Measurements from ENCODE around the gene DNAH5.

Gene DNAH5

DNA sequence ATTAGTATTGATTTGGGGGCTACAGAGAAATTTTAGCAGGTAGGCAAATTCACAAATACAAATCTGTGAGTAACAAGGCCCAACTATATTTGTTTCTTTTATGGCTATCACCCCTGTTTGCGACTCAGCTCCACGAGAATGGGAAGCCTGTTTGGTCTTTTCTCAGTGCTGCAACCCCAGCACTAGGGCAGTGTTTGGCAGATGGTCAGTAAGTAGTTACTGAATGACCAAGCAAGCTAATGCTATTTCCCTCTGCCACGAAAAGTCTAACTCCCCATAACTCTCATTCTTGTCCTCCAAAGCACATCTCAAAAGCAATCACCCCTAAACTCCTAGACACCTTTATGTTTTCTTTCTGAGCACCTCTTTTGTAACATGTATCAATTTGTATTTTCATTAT lies 245.6 kb downstream of the DNAH5 start:
- no peak for DNase-seq

GRCh38 chr5:13695076-13695712 lies 249.3 kb downstream of the DNAH5 start:
- DNase-seq, result no peak

DNA sequence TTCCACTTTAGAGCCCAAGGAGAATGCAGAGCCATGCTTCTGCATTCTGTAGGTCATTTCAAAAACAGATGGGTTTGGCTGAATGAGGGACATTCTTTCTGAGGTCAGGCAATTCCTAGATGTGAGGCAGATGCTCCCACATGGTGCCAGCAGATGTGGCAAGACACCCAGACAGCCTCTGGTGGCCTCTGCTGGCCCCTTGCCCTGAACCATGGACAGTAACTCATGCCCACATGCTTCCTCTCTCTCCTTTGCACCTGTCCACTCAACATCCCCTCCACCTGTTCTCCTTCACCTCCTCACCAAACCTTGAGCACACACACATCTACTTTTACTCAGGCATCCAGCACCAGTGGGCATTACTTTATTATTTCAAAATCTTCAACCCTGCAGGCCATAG lies 252.3 kb downstream of the DNAH5 start:
- DNase-seq, result no peak

GRCh38 chr5:13676531-13676930 lies 268.0 kb downstream of the DNAH5 start:
- DNase-seq, result no peak

DNA sequence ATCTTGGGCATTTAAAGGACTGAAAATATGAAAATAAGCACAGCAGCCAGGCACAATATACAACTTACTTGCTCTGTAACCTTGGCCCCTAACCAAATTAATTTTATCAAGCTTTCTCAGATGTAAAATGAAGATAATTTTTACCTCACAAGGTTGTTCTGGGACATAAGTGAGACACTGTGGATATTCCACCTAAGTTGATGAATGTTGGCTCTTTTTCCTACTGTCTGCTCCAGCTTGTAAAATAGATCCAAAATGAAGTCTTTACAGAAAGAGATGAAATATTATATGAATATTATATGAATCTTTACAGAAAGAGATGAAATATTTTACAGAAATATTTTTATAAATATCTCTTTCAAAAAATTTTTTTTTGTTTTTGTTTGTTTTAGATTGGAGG lies 270.1 kb downstream of the DNAH5 start:
- no peak for DNase-seq

GRCh38 chr5:13673511-13673910 lies 271.0 kb downstream of the DNAH5 start:
- DNase-seq, result no peak

DNA sequence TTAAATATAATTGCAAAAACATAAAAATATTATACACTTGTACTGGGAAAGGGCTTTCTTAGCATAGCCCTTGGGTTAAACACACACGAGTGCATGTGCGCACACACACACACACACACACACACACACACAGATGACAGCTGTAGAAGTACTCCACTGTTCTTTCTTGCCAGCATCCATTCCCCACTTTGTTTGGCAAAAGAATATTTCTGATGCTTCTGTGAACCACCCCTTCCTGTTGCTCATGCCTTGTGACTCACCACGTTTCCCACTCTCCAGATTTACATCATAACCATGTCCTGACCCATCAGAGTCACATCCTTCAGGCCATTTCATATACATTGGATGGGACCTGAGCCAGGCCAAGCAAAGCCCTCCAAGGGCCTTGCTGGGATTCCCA lies 280.1 kb downstream of the DNAH5 start:
- DNase-seq, result no peak

GRCh38 chr5:13662626-13663025 lies 281.9 kb downstream of the DNAH5 start:
- DNase-seq, result no peak

DNA sequence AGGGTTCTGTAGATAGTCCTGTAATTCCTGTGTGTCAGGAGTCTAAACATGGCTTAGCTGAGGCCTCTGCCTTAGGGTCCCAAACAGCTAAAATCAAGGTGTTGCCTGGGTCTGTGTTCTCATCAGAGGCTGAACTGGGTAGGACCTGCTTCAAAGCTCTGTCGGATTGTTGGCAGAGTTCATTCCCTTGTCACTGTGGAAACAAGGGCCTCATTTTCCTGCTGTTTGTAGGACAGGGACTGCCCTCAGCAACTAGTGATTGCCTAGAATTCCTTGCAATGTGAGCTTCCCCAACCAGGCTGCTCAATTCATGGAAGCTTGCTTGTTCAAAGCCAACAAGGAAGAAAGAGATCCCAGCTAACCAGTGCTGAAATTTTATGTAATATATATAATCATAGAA lies 283.2 kb downstream of the DNAH5 start:
- no peak for DNase-seq

GRCh38 chr5:13660072-13660471 lies 284.4 kb downstream of the DNAH5 start:
- no peak for DNase-seq

DNA sequence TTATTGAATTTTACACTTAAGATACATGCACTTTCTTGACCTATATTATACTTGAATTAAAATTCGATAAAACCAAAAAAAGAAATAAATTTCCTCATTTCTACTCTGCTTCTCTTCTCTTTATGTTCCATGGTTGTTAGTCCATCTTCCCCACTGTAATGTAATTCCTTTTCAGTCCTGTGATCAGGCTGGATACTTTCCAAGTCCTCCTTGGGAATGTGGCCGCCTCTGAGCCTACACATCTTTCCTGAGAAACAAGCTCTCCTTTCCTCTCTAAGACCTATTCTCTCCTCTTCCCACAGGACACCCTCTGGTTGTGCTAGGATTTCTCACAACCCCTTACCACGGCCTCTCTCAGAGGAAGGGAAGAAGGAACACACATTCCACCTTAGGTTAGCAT lies 285.1 kb downstream of the DNAH5 start:
- DNase-seq, result no peak

- no peak for DNase-seq
These were observed 285.7 kb downstream of the DNAH5 start for GRCh38 chr5:13658761-13659160.

GRCh38 chr5:13658152-13658551 lies 286.3 kb downstream of the DNAH5 start:
- no peak for DNase-seq

DNA sequence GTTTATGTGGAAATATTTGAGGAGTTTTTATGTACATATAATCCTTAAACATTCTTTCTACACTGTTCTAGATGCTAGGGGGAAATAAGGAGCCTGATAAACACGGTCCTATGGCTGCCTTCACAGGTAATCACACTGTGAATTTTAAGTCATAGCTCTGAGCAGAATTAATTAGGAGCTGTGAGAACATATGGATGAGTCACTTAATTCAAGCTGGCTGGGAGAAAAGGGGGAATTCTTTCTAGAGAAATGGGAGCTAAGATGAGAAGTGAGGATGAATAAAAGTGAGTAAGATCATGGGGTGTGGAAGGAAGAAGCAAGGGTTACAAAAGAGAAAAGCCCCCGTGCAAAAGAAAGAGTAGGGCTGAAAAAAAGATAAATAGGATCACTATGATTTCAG lies 290.8 kb downstream of the DNAH5 start:
- no peak for DNase-seq

- DNase-seq, result no peak
These were observed 294.8 kb downstream of the DNAH5 start for GRCh38 chr5:13649656-13650055.

- DNase-seq, result no peak
These were observed 295.7 kb downstream of the DNAH5 start for GRCh38 chr5:13648822-13649221.

DNA sequence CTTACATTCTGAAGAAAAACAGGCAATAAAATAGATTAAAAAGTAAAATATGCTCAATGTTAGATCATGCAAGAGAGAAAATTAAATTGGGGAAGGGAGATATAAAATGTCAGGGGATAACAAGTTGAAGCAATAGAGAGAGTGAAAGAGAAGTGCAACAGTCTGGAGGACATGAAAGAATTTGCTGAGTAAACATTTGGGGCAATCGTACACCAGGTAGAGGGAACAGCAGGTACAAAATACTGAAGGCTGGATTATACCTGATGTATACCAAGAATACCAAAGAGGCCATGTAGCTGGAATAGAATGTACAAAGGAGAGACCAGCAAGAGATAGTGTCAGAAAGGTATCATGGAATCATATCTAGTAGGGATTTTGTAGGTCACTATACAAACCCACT lies 300.8 kb downstream of the DNAH5 start:
- DNase-seq, result no peak

DNA sequence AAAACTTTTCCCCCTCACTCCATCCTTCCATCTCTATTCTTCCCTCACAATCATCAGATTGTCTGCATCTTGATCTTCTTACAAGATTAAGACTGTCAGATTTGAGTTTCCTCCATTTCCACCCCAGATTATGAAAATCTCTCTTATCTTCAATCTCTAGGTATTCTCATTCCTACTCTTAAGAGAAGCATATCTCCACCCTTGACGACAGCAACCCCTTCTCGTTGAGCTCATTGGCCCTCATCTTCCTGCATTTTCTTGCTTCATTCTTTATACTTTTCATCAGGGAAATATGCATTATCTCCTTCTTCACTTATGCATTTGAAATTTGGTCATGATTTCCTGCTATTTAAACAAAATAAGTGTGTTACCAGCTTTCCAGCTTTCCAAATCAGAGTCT lies 301.3 kb downstream of the DNAH5 start:
- no peak for DNase-seq
